NCI-H69 (cell line): ENCODE measurements around the gene CDCA4.

Experiments
- DNase-seq: peaks from one replicate; lab custom pipeline; 2025; lab: John Stamatoyannopoulos, UW

Gene CDCA4

GRCh38 chr14:105013150-105013785, 7.6 kb downstream of the CDCA4 start:
- DNase-seq = no peak

- DNase-seq = no peak
Observed at GRCh38 chr14:105012171-105012985, 8.5 kb downstream of the CDCA4 start.

- DNase-seq = no peak
Observed at GRCh38 chr14:105011312-105011990, 9.4 kb downstream of the CDCA4 start.

- no peak for DNase-seq
Observed at GRCh38 chr14:105010891-105011291, 10.0 kb downstream of the CDCA4 start.

GRCh38 chr14:105010106-105010505, 10.8 kb downstream of the CDCA4 start:
- DNase-seq = no peak

- DNase-seq = no peak
Observed at GRCh38 chr14:105007593-105008264, 13.2 kb downstream of the CDCA4 start.

- DNase-seq = no peak
Observed at GRCh38 chr14:105006831-105007592, 13.9 kb downstream of the CDCA4 start.

- no peak for DNase-seq
Observed at GRCh38 chr14:105005929-105006830, 14.7 kb downstream of the CDCA4 start.

- no peak for DNase-seq
Observed at GRCh38 chr14:105005329-105005928, 15.5 kb downstream of the CDCA4 start.

- DNase-seq = peak; percentile 69
Observed at GRCh38 chr14:104999361-104999760, 21.5 kb downstream of the CDCA4 start.

GRCh38 chr14:104998801-104999200, 22.1 kb downstream of the CDCA4 start:
- DNase-seq = no peak

GRCh38 chr14:104996483-104996882, 24.4 kb downstream of the CDCA4 start:
- DNase-seq = no peak

- DNase-seq = no peak
Observed at GRCh38 chr14:104996032-104996431, 24.9 kb downstream of the CDCA4 start.

GRCh38 chr14:104994978-104995377, 25.9 kb downstream of the CDCA4 start:
- no peak for DNase-seq

GRCh38 chr14:104993808-104994591, 26.9 kb downstream of the CDCA4 start:
- no peak for DNase-seq

GRCh38 chr14:104993306-104993705, 27.6 kb downstream of the CDCA4 start:
- no peak for DNase-seq

- no peak for DNase-seq
Observed at GRCh38 chr14:104992501-104992900, 28.4 kb downstream of the CDCA4 start.

- no peak for DNase-seq
Observed at GRCh38 chr14:104991896-104992230, 29.0 kb downstream of the CDCA4 start.

GRCh38 chr14:104989951-104990303, 31.0 kb downstream of the CDCA4 start:
- DNase-seq = no peak
